NCI-H1092 (cell line): ENCODE measurements around the gene PCDHB14.
"Not testable (repeated sequence)": the region's sequence is repeated elsewhere in the genome, so short reads cannot be mapped to it uniquely, and the experiment has no call there.

Experiments
- DNase-seq: peaks from one replicate; lab custom pipeline; 2025; lab: John Stamatoyannopoulos, UW

PCDHB14 gene

DNA sequence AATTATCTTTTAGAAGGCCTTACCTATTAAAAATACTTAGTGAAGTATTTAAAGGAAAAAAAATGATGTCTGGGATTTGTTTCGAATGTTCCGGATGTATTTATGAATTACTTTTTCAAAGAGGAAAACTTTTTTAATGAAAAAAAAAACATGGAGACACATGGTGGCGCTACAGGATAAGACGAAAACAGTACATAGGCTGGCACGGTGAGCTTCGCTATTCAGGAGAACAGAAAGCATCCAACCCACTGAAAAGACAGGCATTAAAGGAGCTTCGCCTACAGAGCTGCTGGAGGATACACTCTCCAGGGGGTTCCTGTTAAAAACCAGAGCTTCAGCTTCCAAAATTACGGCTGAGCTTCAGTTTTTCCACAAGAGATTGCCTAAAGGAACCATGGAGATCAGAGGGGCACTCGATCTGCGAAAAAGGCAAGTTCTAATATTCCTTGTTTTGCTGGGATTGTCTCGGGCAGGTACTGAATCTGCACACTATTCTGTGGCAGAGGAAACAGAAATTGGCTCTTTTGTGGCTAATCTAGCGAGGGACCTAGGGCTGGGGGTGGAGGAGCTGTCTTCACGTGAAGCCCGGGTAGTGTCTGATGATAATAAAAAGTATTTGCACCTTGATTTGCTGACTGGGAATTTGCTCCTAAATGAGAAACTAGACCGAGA lies at the start of gene PCDHB14:
Gene PCDHB14, plus strand, starts transcription at position 232 of the 672 bp plus-strand sequence. Its CDS starts 163 bp downstream, at position 395.
- peak; percentile 47 for DNase-seq

- not testable (repeated sequence) for DNase-seq
Observed at GRCh38 chr5:141174291-141175104, 48.6 kb upstream of the PCDHB14 start.

DNA sequence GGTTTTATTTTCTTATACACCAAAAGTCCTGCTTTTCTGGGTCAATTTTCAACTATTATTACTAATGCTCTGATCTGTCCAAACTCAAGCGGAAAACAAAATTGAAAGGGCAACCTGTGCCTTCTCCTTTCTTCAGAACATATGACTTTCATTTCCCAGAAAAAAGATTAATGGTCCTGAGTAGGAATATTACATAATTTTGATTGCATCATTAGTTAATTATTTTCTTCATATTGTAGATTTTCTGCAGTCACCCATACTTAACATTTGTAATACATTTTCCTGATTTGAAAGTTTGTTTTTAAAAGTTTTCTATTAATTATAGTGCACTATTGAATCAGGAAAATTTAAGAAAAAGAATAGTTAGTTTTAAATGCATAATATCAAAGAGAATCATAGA lies 47.2 kb upstream of the PCDHB14 start:
- no peak for DNase-seq

GRCh38 chr5:141177577-141178191 lies 45.5 kb upstream of the PCDHB14 start, which contains the start of gene PCDHB8:
Gene PCDHB8 (plus strand): TSS chr5:141177790. CDS start chr5:141178035, 245 bp downstream.
- peak; percentile 1 for DNase-seq

DNA sequence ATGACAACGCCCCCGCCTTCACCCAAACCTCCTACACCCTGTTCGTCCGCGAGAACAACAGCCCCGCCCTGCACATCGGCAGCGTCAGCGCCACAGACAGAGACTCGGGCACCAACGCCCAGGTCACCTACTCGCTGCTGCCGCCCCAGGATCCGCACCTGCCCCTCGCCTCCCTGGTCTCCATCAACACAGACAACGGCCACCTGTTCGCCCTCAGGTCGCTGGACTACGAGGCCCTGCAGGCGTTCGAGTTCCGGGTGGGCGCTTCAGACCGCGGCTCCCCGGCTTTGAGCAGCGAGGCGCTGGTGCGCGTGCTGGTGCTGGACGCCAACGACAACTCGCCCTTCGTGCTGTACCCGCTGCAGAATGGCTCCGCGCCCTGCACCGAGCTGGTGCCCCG lies 43.8 kb upstream of the PCDHB14 start:
- not testable (repeated sequence) for DNase-seq

DNA sequence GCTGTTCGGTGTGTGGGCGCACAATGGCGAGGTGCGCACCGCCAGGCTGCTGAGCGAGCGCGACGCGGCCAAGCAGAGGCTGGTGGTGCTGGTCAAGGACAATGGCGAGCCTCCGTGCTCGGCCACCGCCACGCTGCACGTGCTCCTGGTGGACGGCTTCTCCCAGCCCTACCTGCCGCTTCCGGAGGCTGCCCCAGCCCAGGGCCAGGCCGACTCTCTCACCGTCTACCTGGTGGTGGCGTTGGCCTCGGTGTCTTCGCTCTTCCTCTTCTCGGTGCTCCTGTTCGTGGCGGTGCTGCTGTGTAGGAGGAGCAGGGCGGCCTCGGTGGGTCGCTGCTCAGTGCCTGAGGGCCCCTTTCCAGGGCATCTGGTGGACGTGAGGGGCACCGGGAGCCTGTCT lies 43.3 kb upstream of the PCDHB14 start:
- DNase-seq: not testable (repeated sequence)

- no peak for DNase-seq
Observed at GRCh38 chr5:141180313-141180712, 42.8 kb upstream of the PCDHB14 start.

DNA sequence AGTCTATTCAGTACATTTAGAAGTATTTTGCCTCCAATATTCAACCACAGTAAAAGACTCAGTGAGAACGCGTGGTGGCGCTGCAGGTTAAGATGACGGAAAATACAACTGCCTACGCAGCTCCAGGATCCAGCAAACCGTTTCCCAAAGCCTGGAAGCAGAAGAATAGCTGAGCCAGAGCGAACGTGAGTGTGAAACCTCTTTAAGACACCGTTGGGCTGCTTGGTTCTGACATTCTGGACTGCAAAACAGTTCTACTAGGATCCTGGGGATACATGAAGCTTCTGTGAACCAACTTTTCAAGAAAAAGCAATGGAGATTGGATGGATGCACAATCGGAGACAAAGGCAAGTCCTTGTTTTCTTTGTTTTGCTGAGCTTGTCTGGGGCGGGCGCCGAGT lies 40.9 kb upstream of the PCDHB14 start, which contains the start of gene PCDHB16:
Gene PCDHB16, plus strand, starts transcription at position 140 of the 400 bp plus-strand sequence. Its CDS starts 173 bp downstream, at position 313.
- peak; percentile 9 for DNase-seq

- DNase-seq: not testable (repeated sequence)
Observed at GRCh38 chr5:141184117-141184855, 38.9 kb upstream of the PCDHB14 start.

DNA sequence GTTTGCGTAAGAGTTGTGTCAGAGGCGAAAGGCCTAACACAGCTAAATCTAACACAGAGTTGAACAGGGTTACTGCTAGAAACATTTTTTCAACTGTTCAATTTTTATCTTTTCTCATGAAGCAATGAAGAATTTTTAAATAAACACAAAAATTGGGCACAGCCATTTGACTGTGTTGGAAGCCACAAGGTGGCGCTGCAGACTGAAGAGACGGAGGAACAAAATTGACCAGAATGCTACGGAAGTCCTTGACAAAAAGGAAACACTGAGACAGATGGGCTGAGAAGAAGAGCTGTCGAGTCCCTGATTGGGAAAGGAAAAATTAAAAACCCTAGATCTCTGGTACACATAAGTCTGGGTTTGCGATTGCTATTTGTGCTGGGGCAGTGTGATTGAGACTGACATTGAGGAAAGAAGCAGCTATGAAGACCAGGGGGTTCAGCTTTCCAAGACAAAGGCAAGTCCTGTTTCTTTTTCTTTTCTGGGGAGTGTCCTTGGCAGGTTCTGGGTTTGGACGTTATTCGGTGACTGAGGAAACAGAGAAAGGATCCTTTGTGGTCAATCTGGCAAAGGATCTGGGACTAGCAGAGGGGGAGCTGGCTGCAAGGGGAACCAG lies 36.1 kb upstream of the PCDHB14 start, which contains the start of gene PCDHB9:
Gene PCDHB9, plus strand, starts transcription at position 265 of the 616 bp plus-strand sequence. Its CDS starts 158 bp downstream, at position 423.
- peak; percentile 3 for DNase-seq

DNA sequence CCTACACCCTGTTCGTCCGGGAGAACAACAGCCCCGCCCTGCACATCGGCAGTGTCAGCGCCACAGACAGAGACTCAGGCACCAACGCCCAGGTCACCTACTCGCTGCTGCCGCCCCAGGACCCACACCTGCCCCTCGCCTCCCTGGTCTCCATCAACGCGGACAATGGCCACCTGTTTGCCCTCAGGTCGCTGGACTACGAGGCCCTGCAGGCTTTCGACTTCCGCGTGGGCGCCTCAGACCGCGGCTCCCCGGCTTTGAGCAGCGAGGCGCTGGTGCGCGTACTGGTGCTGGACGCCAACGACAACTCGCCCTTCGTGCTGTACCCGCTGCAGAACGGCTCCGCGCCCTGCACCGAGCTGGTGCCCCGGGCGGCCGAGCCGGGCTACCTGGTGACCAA lies 34.5 kb upstream of the PCDHB14 start:
- DNase-seq: not testable (repeated sequence)

- DNase-seq: not testable (repeated sequence)
Observed at GRCh38 chr5:141189131-141189530, 34.0 kb upstream of the PCDHB14 start.

- DNase-seq: no peak
Observed at GRCh38 chr5:141192110-141192725, 30.9 kb upstream of the PCDHB14 start, which contains the start of gene PCDHB10. Gene PCDHB10 (plus strand): TSS chr5:141192353. CDS start chr5:141192553, 200 bp downstream.

DNA sequence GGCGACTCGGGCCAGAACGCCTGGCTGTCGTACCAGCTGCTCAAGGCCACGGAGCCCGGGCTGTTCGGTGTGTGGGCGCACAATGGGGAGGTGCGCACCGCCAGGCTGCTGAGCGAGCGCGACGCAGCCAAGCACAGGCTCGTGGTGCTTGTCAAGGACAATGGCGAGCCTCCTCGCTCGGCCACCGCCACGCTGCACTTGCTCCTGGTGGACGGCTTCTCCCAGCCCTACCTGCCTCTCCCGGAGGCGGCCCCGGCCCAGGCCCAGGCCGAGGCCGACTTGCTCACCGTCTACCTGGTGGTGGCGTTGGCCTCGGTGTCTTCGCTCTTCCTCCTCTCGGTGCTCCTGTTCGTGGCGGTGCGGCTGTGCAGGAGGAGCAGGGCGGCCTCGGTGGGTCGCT lies 28.8 kb upstream of the PCDHB14 start:
- not testable (repeated sequence) for DNase-seq

DNA sequence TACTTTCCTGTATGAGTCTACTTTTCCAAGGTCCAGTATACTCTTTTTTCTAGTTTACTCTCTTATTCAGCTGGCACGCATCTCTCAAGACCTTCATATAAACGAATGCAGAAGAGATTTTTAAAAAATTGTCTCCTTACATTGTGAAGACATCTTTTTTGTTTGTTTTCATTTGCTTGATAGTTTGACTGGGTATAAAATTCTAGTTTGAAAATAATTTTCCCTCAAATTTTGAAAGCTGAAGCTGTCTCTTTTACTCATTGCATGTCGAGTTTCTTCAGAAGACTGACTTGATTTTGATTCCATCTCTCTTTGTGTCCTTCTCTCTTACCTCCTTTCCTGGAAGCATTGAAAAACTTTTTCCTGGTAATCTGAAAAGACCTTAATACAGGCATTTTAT lies 26.8 kb upstream of the PCDHB14 start:
- DNase-seq: no peak

GRCh38 chr5:141199359-141200235 lies 23.5 kb upstream of the PCDHB14 start, which contains the start of gene PCDHB11:
Gene PCDHB11 (plus strand): TSS chr5:141199627. CDS start chr5:141199775, 148 bp downstream.
- no peak for DNase-seq

GRCh38 chr5:141201126-141201525 lies 22.0 kb upstream of the PCDHB14 start:
- not testable (repeated sequence) for DNase-seq

DNA sequence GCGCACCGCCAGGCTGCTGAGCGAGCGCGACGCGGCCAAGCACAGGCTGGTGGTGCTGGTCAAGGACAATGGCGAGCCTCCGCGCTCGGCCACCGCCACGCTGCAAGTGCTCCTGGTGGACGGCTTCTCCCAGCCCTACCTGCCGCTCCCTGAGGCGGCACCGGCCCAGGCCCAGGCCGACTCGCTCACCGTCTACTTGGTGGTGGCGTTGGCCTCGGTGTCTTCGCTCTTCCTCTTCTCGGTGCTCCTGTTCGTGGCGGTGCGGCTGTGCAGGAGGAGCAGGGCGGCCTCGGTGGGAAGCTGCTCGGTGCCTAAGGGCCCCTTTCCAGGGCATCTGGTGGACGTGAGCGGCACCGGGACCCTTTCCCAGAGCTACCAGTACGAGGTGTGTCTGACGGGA lies 21.5 kb upstream of the PCDHB14 start:
- not testable (repeated sequence) for DNase-seq

DNA sequence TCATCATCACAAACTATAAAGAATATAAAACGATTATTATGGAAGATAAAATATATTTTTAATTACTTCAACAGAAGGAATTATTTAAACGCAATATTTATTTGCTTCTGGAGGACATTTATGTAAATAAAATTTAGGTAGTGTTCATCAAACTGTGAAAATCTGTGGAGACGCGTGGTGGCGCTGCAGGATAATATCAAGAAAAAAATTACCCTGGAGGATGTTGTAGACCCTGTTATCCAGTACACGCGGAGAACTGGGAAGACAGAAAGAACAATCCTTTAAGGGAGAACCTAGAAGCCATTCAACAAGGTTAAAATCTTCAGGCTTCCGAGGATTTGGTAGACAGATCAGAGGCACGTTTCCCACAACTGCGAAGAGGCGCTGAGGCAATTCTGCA lies 14.7 kb upstream of the PCDHB14 start, which contains the start of gene PCDHB12:
Gene PCDHB12, plus strand, starts transcription at position 242 of the 400 bp plus-strand sequence. CDS start 189 bp downstream, outside the sequence.
- DNase-seq: no peak
